GM23338 (cell line): Measurements from ENCODE around the gene LRIG1. TPM values are rescaled to one million over a fixed set of nuclear protein-coding genes. Genes with fewer than 3 reads are reported as not detected.

ENCODE experiments used
- ATAC-seq: fragments of 200-7000 bp; cut with Tn5 transposase; 3 replicates; pipeline ENCODE4 v1.9.1; 2020
- DNase-seq: peaks from one replicate; pipeline ENCODE4 v3.0.0-alpha.2; 2015; ENCODE audit warnings: low spot score
- H2AFZ ChIP-seq: fragments of 200-600 bp; sonication (generic); 2 replicates; pipeline ENCODE4 v1.8.0; 2016; ENCODE audit warnings: antibody characterized with exemption, mild to moderate bottlenecking, moderate library complexity
- H3F3A ChIP-seq: fragments of 200-600 bp; sonication (generic); replicated peaks from 2 replicates; pipeline ENCODE4 v1.8.0; 2017; ENCODE audit warnings: antibody characterized with exemption, mixed run types, low read depth
- H3K27ac ChIP-seq: fragments of 200-600 bp; sonication (generic); 2 replicates; pipeline ENCODE4 v1.6.1; 2016; ENCODE audit warnings: low read depth
- H3K27me3 ChIP-seq: fragments of 200-600 bp; sonication (generic); 2 replicates; pipeline ENCODE4 v1.8.0; 2016; ENCODE audit warnings: mild to moderate bottlenecking, mixed run types, moderate library complexity; ENCODE audit not compliant: insufficient read depth
- H3K36me3 ChIP-seq: fragments of 200-600 bp; sonication (generic); 2 replicates; pipeline ENCODE4 v1.8.0; 2016; ENCODE audit warnings: mild to moderate bottlenecking; ENCODE audit not compliant: insufficient read depth
- H3K4me1 ChIP-seq: fragments of 200-600 bp; sonication (generic); 2 replicates; pipeline ENCODE4 v1.8.0; 2016; ENCODE audit warnings: mild to moderate bottlenecking, moderate library complexity; ENCODE audit not compliant: insufficient read depth
- H3K4me2 ChIP-seq: fragments of 200-600 bp; sonication (generic); 2 replicates; pipeline ENCODE4 v1.7.1; 2017; ENCODE audit warnings: mixed run types
- H3K4me3 ChIP-seq: fragments of 200-600 bp; sonication (generic); 2 replicates; pipeline ENCODE4 v1.6.1; 2016; ENCODE audit warnings: mixed run types
- H3K79me2 ChIP-seq: fragments of 200-600 bp; sonication (generic); replicated peaks from 2 replicates; pipeline ENCODE4 v1.8.0; 2017; ENCODE audit warnings: mild to moderate bottlenecking; ENCODE audit not compliant: insufficient read depth
- H3K9me2 ChIP-seq: fragments of 200-600 bp; sonication (generic); 2 replicates; pipeline ENCODE4 v1.8.0; 2017; ENCODE audit not compliant: insufficient read depth
- H4K20me1 ChIP-seq: fragments of 200-600 bp; sonication (generic); replicated peaks from 2 replicates; pipeline ENCODE4 v1.8.0; 2017; ENCODE audit warnings: mild to moderate bottlenecking; ENCODE audit not compliant: insufficient read depth
- H3K27ac Mint-ChIP-seq: 2 replicates; pipeline ENCODE4 v1.8.0; 2020; ENCODE audit warnings: inconsistent platforms, mild to moderate bottlenecking, moderate library complexity, mixed read lengths
- H3K27me3 Mint-ChIP-seq: 3 replicates; pipeline ENCODE4 v1.8.0; 2022; ENCODE audit warnings: low read depth, mild to moderate bottlenecking, moderate library complexity, mixed read lengths, inconsistent platforms; ENCODE audit not compliant: insufficient read depth, poor library complexity
- H3K36me3 Mint-ChIP-seq: 3 replicates; pipeline ENCODE4 v1.8.0; 2021; ENCODE audit warnings: low read depth, mild to moderate bottlenecking, inconsistent platforms, moderate library complexity, mixed read lengths
- H3K4me1 Mint-ChIP-seq: 3 replicates; pipeline ENCODE4 v1.8.0; 2020; ENCODE audit warnings: mild to moderate bottlenecking, inconsistent platforms, mixed read lengths
- H3K4me3 Mint-ChIP-seq: 3 replicates; pipeline ENCODE4 v1.8.0; 2021; ENCODE audit warnings: moderate library complexity, mild to moderate bottlenecking, inconsistent platforms, mixed read lengths
- H3K9me3 Mint-ChIP-seq: 3 replicates; pipeline ENCODE4 v1.8.0; 2020; ENCODE audit warnings: moderate library complexity, mild to moderate bottlenecking, inconsistent platforms, mixed read lengths
- CTCF ChIP-seq, 2 experiments: fragments of 200-600 bp in 1 of 2; sonication (generic) in 1 of 2; conservative IDR thresholded peaks; 2 replicates each; pipeline versions ENCODE4 v1.5.1 to v1.6.1; 2016 to 2017; ENCODE audit warnings: antibody characterized with exemption in 2 of 2, low read depth in 2 of 2, mild to moderate bottlenecking in 2 of 2, moderate library complexity in 1 of 2
- REST ChIP-seq: IDR thresholded peaks from one replicate; pipeline ENCODE4 v1.6.1; 2018; ENCODE audit warnings: antibody characterized with exemption; ENCODE audit not compliant: unreplicated experiment
- ZNF114 ChIP-seq: fragments of 250-450 bp; sonication (Bioruptor Pico); IDR thresholded peaks from 2 replicates; pipeline ENCODE4 v1.5.0; 2020; ENCODE audit warnings: mild to moderate bottlenecking, moderate library complexity
- ZNF331 ChIP-seq: fragments of 250-450 bp; sonication (Bioruptor Pico); IDR thresholded peaks from 2 replicates; pipeline ENCODE4 v1.5.0; 2020; ENCODE audit warnings: low read depth, mild to moderate bottlenecking, moderate library complexity
- ZNF462 ChIP-seq: fragments of 250-450 bp; sonication (Bioruptor Pico); IDR thresholded peaks from 2 replicates; pipeline ENCODE4 v1.5.0; 2020; ENCODE audit warnings: mild to moderate bottlenecking, moderate library complexity
- polyA plus RNA-seq: library from polyadenylated mRNA; unstranded; fragments of >200 nt; fragmentation: Nextera tagmentation; extraction: Ambion mirVana; gene quantifications from 2 replicates; pipeline ENCODE4 v1.2.1, GENCODE V29; 2016
- total RNA-seq: library from RNA; depleted of rRNA; stranded (reverse); fragments of >200 nt; shearing (Covaris generic); gene quantifications from 2 replicates; pipeline ENCODE4 v1.2.3, GENCODE V29; 2014

LRIG1 gene
- total and polyA plus RNA-seq, 2 experiments from 2014 or later, result 40.0 to 134 TPM

- TF ChIP-seq REST (no peak), ZNF462 (CRISPR knock-in tag) (no peak), CTCF (conservative IDR thresholded peaks at IDR 0.05; ENCODE audit: low read depth in 2 of 2) (no peak), ZNF114 (no peak), ZNF331 (CRISPR knock-in tag) (no peak)
- no peaks in the 10 kb centered on the region for H4K20me1 ChIP-seq
- no peaks in the 10 kb centered on the region for H3K79me2 ChIP-seq
- no peaks in the 10 kb centered on the region for H3K9me2 ChIP-seq
- H3K27me3 ChIP-seq, result no peaks in the 10 kb centered on the region
- H3K4me1 ChIP-seq, result 0 out of 2 replicates have a peak, but pooled peaks cover 9% of the 10 kb centered on the region
- ATAC-seq (no peak), DNase-seq (no peak)
- Mint-ChIP-seq H3K27ac (no peak overlapping the region), H3K4me1 (peaks cover 11% of the 10 kb centered on the region), H3K4me3 (no peak overlapping the region), H3K36me3 (peaks cover 18% of the 10 kb centered on the region), H3K9me3 (no peaks in the 10 kb centered on the region), H3K27me3 (peaks cover 3% of the 10 kb centered on the region)
- H3K4me2 ChIP-seq, result no peak overlapping the region
- no peak overlapping the region for H2AFZ ChIP-seq
- no peak overlapping the region for H3K27ac ChIP-seq
- no peaks in the 10 kb centered on the region for H3F3A ChIP-seq
- H3K4me3 ChIP-seq, result no peak overlapping the region
- no peaks in the 10 kb centered on the region for H3K36me3 ChIP-seq
Observed at GRCh38 chr3:66344391-66344811, 156.4 kb downstream of the LRIG1 start.
